ES-I3 (cell line): ENCODE measurements around the gene MPC2.
A peak's percentile ranks its signal among the peaks of the same experiment; 100 is the strongest.
"Not testable (repeated sequence)": the region's sequence is repeated elsewhere in the genome, so short reads cannot be mapped to it uniquely, and the experiment has no call there.

Source experiments
- H3K36me3 ChIP-seq: 2 replicates; pipeline ENCODE4 v1.6.1; 2013; ENCODE audit warnings: mild to moderate bottlenecking, low read length, control low read depth, moderate library complexity; ENCODE audit not compliant: insufficient read depth
- H3K4me1 ChIP-seq: 2 replicates; pipeline ENCODE4 v1.6.1; 2013; ENCODE audit warnings: mild to moderate bottlenecking, control low read depth, low read length; ENCODE audit not compliant: insufficient read depth
- H3K9ac ChIP-seq: 2 replicates; pipeline ENCODE4 v1.6.1; 2013; ENCODE audit warnings: low read depth, mild to moderate bottlenecking, low read length, moderate library complexity
- H3K9me3 ChIP-seq: 2 replicates; pipeline ENCODE4 v1.6.1; 2013; ENCODE audit warnings: mild to moderate bottlenecking, low read length, moderate library complexity; ENCODE audit not compliant: control insufficient read depth, insufficient read depth

Gene MPC2

GRCh38 chr1:167947733-167948132 lies 10.9 kb upstream of the MPC2 start:
- Histone ChIP-seq H3K9ac (no peak overlapping the region), H3K36me3 (no peaks in the 10 kb centered on the region), H3K4me1 (no peaks in the 10 kb centered on the region; the same call in 1 of the 2 replicates), H3K9me3 (no peaks in the 10 kb centered on the region)

- Histone ChIP-seq H3K4me1 (no peaks in the 10 kb centered on the region; the same call in 1 of the 2 replicates), H3K9me3 (no peaks in the 10 kb centered on the region), H3K36me3 (no peaks in the 10 kb centered on the region), H3K9ac (no peak overlapping the region)
These were observed 6.7 kb upstream of the MPC2 start for GRCh38 chr1:167943541-167943940.

- no peak overlapping the region for H3K9ac ChIP-seq
- no peaks in the 10 kb centered on the region for H3K36me3 ChIP-seq
- no peaks in the 10 kb centered on the region; the same call in 1 of the 2 replicates for H3K4me1 ChIP-seq
- H3K9me3 ChIP-seq: no peaks in the 10 kb centered on the region
These were observed 3.4 kb upstream of the MPC2 start for GRCh38 chr1:167940264-167940663.

GRCh38 chr1:167938080-167938636 lies 1.3 kb upstream of the MPC2 start:
- Histone ChIP-seq H3K9me3 (no peaks in the 10 kb centered on the region), H3K36me3 (no peaks in the 10 kb centered on the region), H3K9ac (peak overlapping the region; percentile 96), H3K4me1 (no peaks in the 10 kb centered on the region; the same call in 1 of the 2 replicates)

- Histone ChIP-seq H3K9me3 (no peaks in the 10 kb centered on the region), H3K9ac (peak overlapping the region; percentile 96), H3K4me1 (no peaks in the 10 kb centered on the region; the same call in 1 of the 2 replicates), H3K36me3 (no peaks in the 10 kb centered on the region)
These were observed 788 bp upstream of the MPC2 start for GRCh38 chr1:167937709-167938010.

- Histone ChIP-seq H3K36me3 (no peaks in the 10 kb centered on the region), H3K4me1 (no peaks in the 10 kb centered on the region; the same call in 1 of the 2 replicates), H3K9me3 (no peaks in the 10 kb centered on the region), H3K9ac (peak within 1 kb of the TSS; percentile 96)
These were observed 573 bp downstream of the MPC2 start, which contains the start of gene DCAF6 for GRCh38 chr1:167936068-167936929. Gene DCAF6 (plus strand): TSS chr1:167936683. CDS start chr1:167936912, 229 bp downstream.

GRCh38 chr1:167935216-167936067 lies 1.4 kb downstream of the MPC2 start:
- H3K36me3 ChIP-seq: no peaks in the 10 kb centered on the region
- H3K9ac ChIP-seq: peak overlapping the region; percentile 96
- no peaks in the 10 kb centered on the region for H3K9me3 ChIP-seq
- H3K4me1 ChIP-seq: no peaks in the 10 kb centered on the region; the same call in 1 of the 2 replicates

- no peaks in the 10 kb centered on the region; the same call in 1 of the 2 replicates for H3K4me1 ChIP-seq
- H3K9ac ChIP-seq: peak overlapping the region; percentile 96; the same call in 1 of the 2 replicates
- no peaks in the 10 kb centered on the region for H3K36me3 ChIP-seq
- no peaks in the 10 kb centered on the region for H3K9me3 ChIP-seq
These were observed 2.3 kb downstream of the MPC2 start for GRCh38 chr1:167934426-167935215.

- Histone ChIP-seq H3K9ac (no peak overlapping the region), H3K36me3 (no peaks in the 10 kb centered on the region), H3K9me3 (no peaks in the 10 kb centered on the region), H3K4me1 (no peaks in the 10 kb centered on the region; the same call in 1 of the 2 replicates)
These were observed 3.1 kb downstream of the MPC2 start for GRCh38 chr1:167933788-167934187.

- Histone ChIP-seq H3K36me3 (no peaks in the 10 kb centered on the region), H3K4me1 (peaks cover 4% of the 10 kb centered on the region; the same call in 1 of the 2 replicates), H3K9me3 (no peaks in the 10 kb centered on the region), H3K9ac (no peak overlapping the region)
These were observed 7.1 kb downstream of the MPC2 start for GRCh38 chr1:167929725-167930124.

- H3K36me3 ChIP-seq, H3K9ac ChIP-seq, H3K4me1 ChIP-seq, H3K9me3 ChIP-seq: not testable (repeated sequence)
These were observed 8.0 kb downstream of the MPC2 start for GRCh38 chr1:167928919-167929318.

- Histone ChIP-seq H3K4me1 (peaks cover 4% of the 10 kb centered on the region; the same call in 1 of the 2 replicates), H3K9me3 (no peaks in the 10 kb centered on the region), H3K36me3 (no peaks in the 10 kb centered on the region), H3K9ac (no peak overlapping the region; the same call in 1 of the 2 replicates)
These were observed 8.4 kb downstream of the MPC2 start for GRCh38 chr1:167928457-167928852.

- peak overlapping the region; percentile 14; the same call in 1 of the 2 replicates for H3K9ac ChIP-seq
- H3K9me3 ChIP-seq: no peaks in the 10 kb centered on the region
- H3K36me3 ChIP-seq: no peaks in the 10 kb centered on the region
- H3K4me1 ChIP-seq: peaks cover 9% of the 10 kb centered on the region; the same call in 1 of the 2 replicates
These were observed 9.7 kb downstream of the MPC2 start for GRCh38 chr1:167927046-167927754.
